Keratinocyte (primary cell): ENCODE data around the gene TMEM107. TPM values are rescaled to one million over a fixed set of nuclear protein-coding genes. Genes with fewer than 3 reads are reported as not detected.

Experiments used
- DNase-seq: peaks from one replicate; pipeline ENCODE4 v3.0.0-alpha.2; 2011; ENCODE audit warnings: low read depth, missing footprints, low spot score
- FAIRE-seq: peaks from 2 replicates; lab custom pipeline; 2011; peaks lifted over from hg19 to GRCh38; lab: Jason Lieb, UNC
- H2AFZ ChIP-seq: 2 replicates; pipeline ENCODE4 v1.6.0; 2012; ENCODE audit warnings: low read length, control low read depth, inconsistent platforms; ENCODE audit not compliant: control insufficient read depth
- H3K27ac ChIP-seq: 2 replicates; pipeline ENCODE4 v1.5.1; 2011; ENCODE audit warnings: low read length; ENCODE audit not compliant: control insufficient read depth, insufficient read depth
- H3K27me3 ChIP-seq: 3 replicates; pipeline ENCODE4 v1.6.0; 2011; ENCODE audit warnings: low read length; ENCODE audit not compliant: control insufficient read depth, insufficient read depth; ENCODE audit errors: extremely low read depth
- H3K36me3 ChIP-seq, 2 experiments: 2 replicates in 1 of 2; 3 replicates in 1 of 2; pipeline ENCODE4 v1.5.1; 2011; ENCODE audit warnings: low read length in 2 of 2, mild to moderate bottlenecking in 1 of 2; ENCODE audit not compliant: control insufficient read depth in 2 of 2, insufficient read depth in 2 of 2; ENCODE audit errors: extremely low read depth in 1 of 2
- H3K4me1 ChIP-seq: 3 replicates; pipeline ENCODE4 v1.5.1; 2011; ENCODE audit warnings: low read length; ENCODE audit not compliant: control insufficient read depth, insufficient read depth; ENCODE audit errors: extremely low read depth
- H3K4me2 ChIP-seq: 3 replicates; pipeline ENCODE4 v1.6.0; 2011; ENCODE audit warnings: low read depth, low read length; ENCODE audit not compliant: control insufficient read depth, insufficient read depth; ENCODE audit errors: extremely low read depth
- H3K4me3 ChIP-seq, 3 experiments: fragments of 200-600 bp in 1 of 3; sonication (generic) in 1 of 3; 2 replicates in 2 of 3; 3 replicates in 1 of 3; pipeline ENCODE4 v1.5.1; 2011 to 2016; ENCODE audit warnings: low read length in 3 of 3, mild to moderate bottlenecking in 3 of 3, control low read depth in 2 of 3, inconsistent platforms in 1 of 3, low read depth in 1 of 3, mixed read lengths in 1 of 3, mixed run types in 1 of 3, moderate library complexity in 1 of 3; ENCODE audit not compliant: control insufficient read depth in 2 of 3, insufficient read depth in 2 of 3; ENCODE audit errors: extremely low read depth in 1 of 3
- H3K79me2 ChIP-seq: 2 replicates; pipeline ENCODE4 v1.6.0; 2012; ENCODE audit warnings: low read length; ENCODE audit not compliant: control insufficient read depth, insufficient read depth
- H3K9ac ChIP-seq: 3 replicates; pipeline ENCODE4 v1.6.0; 2011; ENCODE audit warnings: low read length; ENCODE audit not compliant: control insufficient read depth, insufficient read depth; ENCODE audit errors: extremely low read depth
- H3K9me1 ChIP-seq: 3 replicates; pipeline ENCODE4 v1.6.0; 2011; ENCODE audit warnings: low read length; ENCODE audit not compliant: control insufficient read depth, insufficient read depth; ENCODE audit errors: extremely low read depth
- H3K9me3 ChIP-seq: 2 replicates; pipeline ENCODE4 v1.5.1; 2012; ENCODE audit warnings: low read depth, low read length; ENCODE audit not compliant: control insufficient read depth
- H4K20me1 ChIP-seq: 3 replicates; pipeline ENCODE4 v1.6.0; 2011; ENCODE audit warnings: low read length; ENCODE audit not compliant: control insufficient read depth, insufficient read depth; ENCODE audit errors: extremely low read depth
- CTCF ChIP-seq, 3 experiments: IDR thresholded peaks in 1 of 3; conservative IDR thresholded peaks in 1 of 3; optimal IDR thresholded peaks in 1 of 3; 2 replicates in 2 of 3; 3 replicates in 1 of 3; pipeline versions ENCODE3 to v1.5.1; 2011; ENCODE audit warnings: low read length in 3 of 3, mild to moderate bottlenecking in 3 of 3, moderate library complexity in 2 of 3, control low read depth in 1 of 3, inconsistent platforms in 1 of 3; ENCODE audit not compliant: insufficient read depth in 2 of 3; ENCODE audit errors: extremely low read depth in 1 of 3
- EZH2 ChIP-seq: IDR thresholded peaks from one replicate; pipeline ENCODE4 v1.6.1; 2012; ENCODE audit warnings: inconsistent platforms, mild to moderate bottlenecking, low read length, moderate library complexity
- dilution Hi-C: fragments of 300-500 bp; cut with MboI; formaldehyde crosslinking; loops from one replicate; pipeline ENCODE4 v1.7.0; 2020; ENCODE audit warnings: low sequenced_read_pairs; ENCODE audit not compliant: extremely low pct_ligation_motif_present
- polyA plus RNA-seq, 5 experiments: library from polyadenylated mRNA; depleted of rRNA in 3 of 5; stranded (reverse) in 3 of 5; stranded (forward) in 1 of 5; unstranded in 1 of 5; fragments of >200 nt; gene quantifications; 1 replicate in 1 of 5; 2 replicates in 3 of 5; 3 replicates in 1 of 5; pipeline versions ENCODE4 v1.2.1 to v1.2.3, GENCODE V29; 2011 to 2012; ENCODE audit warnings: missing spikeins in 2 of 5, low read depth in 1 of 5, low replicate concordance in 1 of 5

TMEM107 gene
- polyA plus RNA-seq, 1 donor (not counting 4 experiments of a cell fraction or from before 2014, with no cell fraction given), result 19.0 TPM

GRCh38 chr17:8145811-8146210 is 30.4 kb downstream of the TMEM107 start:
- Histone ChIP-seq H3K4me2 (no peak overlapping the region), H3K4me1 (peaks cover 2% of the 10 kb centered on the region), H3K27ac (no peak overlapping the region), H4K20me1 (peaks cover 17% of the 10 kb centered on the region), H3K79me2 (peaks cover 14% of the 10 kb centered on the region), H3K9me1 (no peaks in the 10 kb centered on the region), H3K4me3 (no peak overlapping the region), H3K27me3 (no peaks in the 10 kb centered on the region), H3K36me3 (peaks cover 73 to 79% of the 10 kb centered on the region in 2 experiments), H2AFZ (no peak overlapping the region), H3K9me3 (no peaks in the 10 kb centered on the region), H3K9ac (no peak overlapping the region)
- TF ChIP-seq EZH2, result no peak
- no peak for TF ChIP-seq CTCF (optimal IDR thresholded peaks at IDR 0.05 in 1 of 3, IDR thresholded peaks at IDR 0.05 in 1 of 3, conservative IDR thresholded peaks at IDR 0.05 in 1 of 3; ENCODE audit: extremely low read depth in 1 of 3, insufficient read depth in 2 of 3, low read length in 3 of 3)
- DNase-seq (no peak), FAIRE-seq (no peak)
- dilution Hi-C loops, result no loop called here

GRCh38 chr17:8144401-8145231 is 31.6 kb downstream of the TMEM107 start:
- Histone ChIP-seq H4K20me1 (peaks cover 7% of the 10 kb centered on the region), H3K9me1 (no peaks in the 10 kb centered on the region), H3K27ac (no peak overlapping the region), H3K4me1 (peaks cover 1% of the 10 kb centered on the region), H3K9ac (no peak overlapping the region), H3K9me3 (no peaks in the 10 kb centered on the region), H3K79me2 (peaks cover 2% of the 10 kb centered on the region), H3K4me3 (no peak overlapping the region), H3K36me3 (peaks cover 72 to 77% of the 10 kb centered on the region in 2 experiments), H3K27me3 (no peaks in the 10 kb centered on the region), H2AFZ (no peak overlapping the region), H3K4me2 (no peak overlapping the region)
- TF ChIP-seq CTCF (optimal IDR thresholded peaks at IDR 0.05 in 1 of 3, IDR thresholded peaks at IDR 0.05 in 1 of 3, conservative IDR thresholded peaks at IDR 0.05 in 1 of 3; ENCODE audit: extremely low read depth in 1 of 3, insufficient read depth in 2 of 3, low read length in 3 of 3) (no peak), EZH2 (no peak)
- no peak for FAIRE-seq
- no peak for DNase-seq
- dilution Hi-C loops, result no loop called here
